ENCODE measurements around the gene FEZ2.

- TF ChIP-seq CTCF (IDR thresholded peaks at IDR 0.05; ENCODE audit: low read depth, low read length) (no peak), EZH2phosphoT487 (IDR thresholded peaks at IDR 0.05; ENCODE audit: low read depth) (no peak)
Observed at GRCh38 chr2:36620321-36620720, 22.4 kb upstream of the FEZ2 start.
